Mesodermal cell (in vitro differentiated cells): Measurements from ENCODE around the gene RPL38.

Experiments used
- H3K27ac ChIP-seq: 2 replicates; pipeline ENCODE4 v1.7.0; 2013; ENCODE audit warnings: mild to moderate bottlenecking, low read depth, low read length, moderate library complexity; ENCODE audit not compliant: severe bottlenecking
- H3K36me3 ChIP-seq: 2 replicates; pipeline ENCODE4 v1.7.1; 2013; ENCODE audit warnings: mild to moderate bottlenecking, low read length, moderate library complexity; ENCODE audit not compliant: control insufficient read depth, insufficient read depth
- H3K4me1 ChIP-seq: one replicate; pipeline ENCODE4 v1.7.1; 2013; ENCODE audit warnings: mild to moderate bottlenecking, low read length; ENCODE audit not compliant: insufficient read depth, control insufficient read depth, poor library complexity, severe bottlenecking
- H3K4me3 ChIP-seq: 2 replicates; pipeline ENCODE4 v1.7.0; 2013; ENCODE audit warnings: low read length, control low read depth, mild to moderate bottlenecking; ENCODE audit not compliant: insufficient read depth, poor library complexity, severe bottlenecking; ENCODE audit errors: extremely low read depth
- H3K9me3 ChIP-seq: 2 replicates; pipeline ENCODE4 v1.7.1; 2013; ENCODE audit warnings: mild to moderate bottlenecking, low read length, moderate library complexity; ENCODE audit not compliant: control insufficient read depth
- WGBS, 2 experiments: methylation state at CpG; one replicate each; pipeline ENCODE4 v1.1.5; 2013; ENCODE audit warnings: missing lambda C conversion rate in 2 of 2; ENCODE audit not compliant: insufficient coverage in 2 of 2; 5-methylcytosine and 5-hydroxymethylcytosine counted together

The RPL38 gene

DNA sequence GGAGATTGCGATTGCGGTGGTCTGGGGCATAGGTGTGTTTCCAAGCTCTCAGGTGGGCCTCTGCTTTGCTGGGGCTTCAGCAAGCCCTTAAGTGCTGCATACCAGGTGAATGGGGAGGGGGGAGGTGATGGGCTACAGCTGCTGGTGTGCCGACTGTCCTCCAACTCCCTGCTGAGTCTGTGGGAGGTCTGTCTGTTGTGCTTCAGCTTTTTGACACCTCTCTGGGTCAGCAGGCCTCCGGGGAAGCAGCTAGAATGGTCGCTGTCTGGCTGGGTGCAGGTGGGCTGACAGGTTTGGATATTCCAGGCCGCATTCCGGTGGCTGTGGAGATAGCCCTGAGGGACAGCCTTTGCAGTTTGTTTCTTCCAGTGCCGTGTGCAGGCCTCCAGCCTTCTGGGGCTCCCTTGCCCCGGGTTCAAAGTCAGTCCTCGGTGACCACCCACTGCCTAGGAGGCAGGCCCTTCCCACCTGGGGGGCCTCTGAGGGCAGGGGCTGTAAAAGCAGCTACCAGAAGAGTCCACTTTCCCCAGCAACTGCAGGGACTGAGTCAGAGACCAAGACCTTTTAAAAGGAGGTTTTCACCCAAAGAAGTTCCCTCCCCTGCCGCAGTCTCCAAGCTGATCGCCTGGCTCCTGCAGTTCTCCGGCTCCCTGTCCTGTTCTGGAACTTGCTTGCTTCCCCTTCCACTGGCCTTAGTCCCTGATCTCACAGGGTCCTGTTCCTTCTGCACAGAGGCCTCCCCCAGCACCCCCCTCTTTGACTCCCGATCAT, 7.8 kb downstream of the RPL38 start:
- H3K9me3 ChIP-seq, result no peaks in the 10 kb centered on the region
- peak overlapping the region; percentile 72 for H3K27ac ChIP-seq
- H3K4me1 ChIP-seq, result peaks cover 38% of the 10 kb centered on the region
- peaks cover 45% of the 10 kb centered on the region for H3K36me3 ChIP-seq
- no peak overlapping the region for H3K4me3 ChIP-seq
- 47 to 48% methylated on average over 14 of the region's 14 CpGs for WGBS, 2 experiments

DNA sequence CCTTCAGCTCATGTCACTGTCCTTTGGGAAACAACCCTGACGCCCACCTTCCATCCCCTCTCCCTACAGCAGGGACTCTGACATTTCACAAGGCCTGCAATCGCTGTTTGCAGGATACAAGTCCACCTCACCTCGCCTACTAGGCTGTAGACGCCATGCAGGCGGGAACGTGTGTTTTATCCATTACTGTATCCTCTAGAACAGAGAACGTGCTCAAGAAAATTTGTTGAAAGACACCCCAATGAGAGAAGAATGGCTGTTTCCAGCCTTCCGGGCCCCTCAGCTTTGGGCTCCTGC, 8.4 kb downstream of the RPL38 start:
- Histone ChIP-seq H3K9me3 (no peaks in the 10 kb centered on the region), H3K27ac (no peak overlapping the region), H3K4me1 (peaks cover 37% of the 10 kb centered on the region), H3K36me3 (peaks cover 40% of the 10 kb centered on the region), H3K4me3 (no peak overlapping the region)
- WGBS, 2 experiments, result 67 to 78% methylated on average over 8 of the region's 8 CpGs

DNA sequence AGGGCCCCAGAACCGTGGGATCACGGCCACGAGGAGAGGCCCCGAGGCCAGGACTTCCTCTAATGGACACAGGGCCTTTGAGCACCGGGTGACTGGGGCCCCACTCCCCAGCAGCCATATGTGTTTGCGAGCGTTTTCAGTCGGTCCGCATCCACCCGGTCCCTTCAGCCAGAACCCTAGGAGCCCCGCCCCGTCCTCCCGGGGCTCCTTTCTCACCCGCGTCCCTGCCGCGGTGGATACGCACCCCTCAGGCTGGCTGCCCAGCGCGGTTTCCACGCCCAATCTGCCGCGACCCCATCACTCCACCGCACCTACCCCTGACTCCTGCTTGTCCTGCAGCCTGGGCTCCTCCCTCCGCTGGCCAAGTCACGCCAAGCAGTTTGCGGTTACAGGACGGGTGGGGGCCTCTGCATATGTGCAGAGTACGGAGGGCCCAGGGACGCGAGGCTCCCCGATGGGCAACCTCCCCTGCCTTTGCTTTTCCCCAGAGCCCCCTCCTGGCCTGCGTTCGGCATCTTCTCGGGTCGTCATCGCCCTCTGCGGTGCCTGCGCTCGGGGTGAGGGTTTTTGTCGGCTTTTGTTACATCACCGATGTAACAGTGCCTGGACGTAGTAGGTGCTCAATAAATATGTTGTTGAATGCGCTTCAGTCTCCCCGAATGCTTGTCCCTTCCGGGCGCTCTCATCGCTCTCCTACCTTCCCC, 8.9 kb downstream of the RPL38 start:
- H3K4me3 ChIP-seq, result peak overlapping the region; percentile 37
- H3K36me3 ChIP-seq, result peaks cover 35% of the 10 kb centered on the region
- H3K27ac ChIP-seq, result no peak overlapping the region
- WGBS, 2 experiments, result 19 to 25% methylated on average over 34 to 37 of the region's 48 CpGs
- peaks cover 32% of the 10 kb centered on the region for H3K4me1 ChIP-seq
- H3K9me3 ChIP-seq, result no peaks in the 10 kb centered on the region

DNA sequence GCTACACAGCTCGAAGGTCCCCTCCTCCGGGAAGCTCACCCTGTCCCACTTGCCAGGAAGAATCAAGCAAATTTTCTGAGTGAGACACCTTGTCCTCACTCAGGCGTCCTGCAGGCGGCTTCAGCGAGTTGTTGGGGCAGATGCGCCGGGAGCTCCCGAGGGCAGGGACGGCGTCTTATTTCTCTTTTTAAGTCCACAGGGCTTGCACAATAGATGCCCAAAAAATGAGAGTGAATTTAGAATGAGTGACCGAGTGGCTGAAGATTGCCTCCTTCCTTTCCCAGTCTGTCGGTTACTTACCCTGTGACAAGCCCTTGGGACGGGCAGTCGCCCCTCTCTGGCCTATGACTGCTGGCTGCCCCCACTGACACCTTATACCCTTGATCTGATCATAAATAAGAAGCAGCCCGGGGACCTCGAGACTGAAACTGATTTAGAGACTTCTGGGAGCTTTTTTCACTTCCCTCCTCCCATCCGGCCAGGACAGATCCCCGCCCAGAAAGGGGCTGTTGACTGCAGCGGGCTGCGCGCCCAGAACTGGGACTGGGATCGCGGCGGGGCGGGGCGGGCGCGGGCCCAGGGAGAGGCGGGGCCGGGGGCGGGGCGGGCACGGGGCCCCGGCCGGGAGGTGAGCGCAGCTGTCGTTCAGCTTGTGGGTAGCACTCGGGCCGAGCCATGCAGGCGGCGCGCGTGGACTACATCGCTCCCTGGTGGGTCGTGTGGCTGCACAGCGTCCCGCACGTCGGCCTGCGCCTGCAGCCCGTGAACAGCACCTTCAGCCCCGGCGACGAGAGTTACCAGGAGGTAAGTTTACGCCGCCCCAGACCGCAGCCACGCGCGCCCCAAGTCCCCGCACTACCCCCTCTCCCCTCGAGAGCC, 9.7 kb downstream of the RPL38 start, which contains the start of gene TTYH2:
TSS of gene TTYH2 (plus strand) at position 659 of the 879 bp plus-strand sequence. CDS start at position 676, 17 bp downstream.
- H3K27ac ChIP-seq, result no peak within 1 kb of the TSS
- H3K4me3 ChIP-seq, result peak within 1 kb of the TSS; percentile 37
- 2 to 5% methylated on average over 32 to 33 of the region's 62 CpGs for WGBS, 2 experiments

DNA sequence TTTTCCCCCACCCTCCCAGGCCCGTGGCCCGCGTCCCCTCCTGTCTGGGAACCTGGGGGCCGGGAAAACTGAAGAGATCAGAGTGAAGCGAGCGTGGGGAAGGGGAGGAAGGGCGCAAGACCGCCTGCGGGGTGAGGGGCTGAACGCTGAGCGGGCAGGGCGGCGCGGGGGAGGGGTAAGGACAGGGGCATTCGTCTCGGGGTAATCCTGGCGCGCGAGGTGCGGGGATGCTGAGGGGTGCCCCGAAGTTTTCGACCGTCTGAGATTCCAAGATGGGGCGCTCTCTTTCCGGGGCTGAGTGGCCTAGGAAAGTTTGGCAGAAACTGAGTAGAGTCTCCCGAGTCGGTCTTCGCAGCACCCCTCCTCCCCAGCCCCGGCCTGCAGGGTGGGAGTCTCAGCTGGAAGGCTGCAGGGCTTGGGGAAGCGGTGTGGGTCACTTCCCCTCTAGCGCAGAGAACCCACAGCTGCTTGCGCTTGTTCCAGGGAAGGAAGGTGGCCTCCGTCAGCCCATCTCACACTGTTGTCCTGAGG, 10.4 kb downstream of the RPL38 start:
- Histone ChIP-seq H3K4me1 (peaks cover 25% of the 10 kb centered on the region), H3K4me3 (peak overlapping the region; percentile 37), H3K9me3 (no peaks in the 10 kb centered on the region), H3K36me3 (peaks cover 19% of the 10 kb centered on the region), H3K27ac (no peak overlapping the region)
- 14 to 24% methylated on average over 22 to 23 of the region's 33 CpGs for WGBS, 2 experiments

More for the DNA sequence above, 9.7 kb downstream of the RPL38 start, which contains the start of gene TTYH2:
- Histone ChIP-seq H3K9me3 (no peaks in the 10 kb centered on the region), H3K36me3 (peaks cover 27% of the 10 kb centered on the region), H3K4me1 (peaks cover 25% of the 10 kb centered on the region)

DNA sequence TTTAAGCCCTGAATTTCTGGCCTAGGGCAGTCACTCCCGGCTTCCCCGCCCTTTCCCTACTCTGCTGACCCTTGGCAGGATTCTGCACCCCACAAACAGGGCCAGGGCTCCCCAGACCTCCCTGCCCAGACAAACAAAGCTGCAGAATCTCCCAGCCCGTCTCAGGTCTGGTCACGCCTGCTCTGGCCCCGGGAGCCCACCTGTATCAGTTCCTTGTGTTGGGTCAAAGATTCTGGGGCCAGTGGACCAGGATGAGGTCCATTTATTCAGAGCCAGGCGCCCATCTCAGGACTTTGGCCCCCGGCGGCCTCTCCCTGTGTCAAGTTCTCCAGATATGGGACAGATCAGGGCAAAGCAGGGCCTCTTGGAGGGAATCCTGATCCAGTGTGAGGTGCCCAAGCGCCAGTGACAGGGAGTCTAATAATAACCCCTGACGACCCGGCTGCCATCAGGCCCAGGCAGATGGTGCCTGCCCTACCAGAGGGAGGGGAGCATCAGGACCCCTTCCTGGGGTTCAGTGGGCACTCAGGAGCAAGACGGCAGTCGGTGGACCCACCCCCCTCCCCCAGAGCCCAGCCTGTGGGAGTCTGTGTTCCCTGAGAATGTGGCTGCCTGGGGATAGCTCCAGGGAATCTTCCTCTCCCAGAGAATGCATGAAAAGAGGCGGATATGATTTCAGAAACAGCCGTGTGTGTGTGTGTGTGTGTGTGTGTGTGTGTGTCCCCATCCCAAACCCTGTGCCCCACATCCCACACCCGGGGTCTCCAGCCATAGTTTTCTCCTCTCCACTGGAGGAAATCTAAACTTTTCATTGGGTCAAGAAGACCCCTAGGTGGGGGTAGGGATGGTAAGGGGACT, 11.2 kb downstream of the RPL38 start:
- peaks cover 24% of the 10 kb centered on the region for H3K4me1 ChIP-seq
- H3K4me3 ChIP-seq, result no peak overlapping the region
- no peaks in the 10 kb centered on the region for H3K9me3 ChIP-seq
- WGBS, 2 experiments, result 81 to 83% methylated on average over 9 of the region's 16 CpGs
- no peak overlapping the region for H3K27ac ChIP-seq
- peaks cover 12% of the 10 kb centered on the region for H3K36me3 ChIP-seq

DNA sequence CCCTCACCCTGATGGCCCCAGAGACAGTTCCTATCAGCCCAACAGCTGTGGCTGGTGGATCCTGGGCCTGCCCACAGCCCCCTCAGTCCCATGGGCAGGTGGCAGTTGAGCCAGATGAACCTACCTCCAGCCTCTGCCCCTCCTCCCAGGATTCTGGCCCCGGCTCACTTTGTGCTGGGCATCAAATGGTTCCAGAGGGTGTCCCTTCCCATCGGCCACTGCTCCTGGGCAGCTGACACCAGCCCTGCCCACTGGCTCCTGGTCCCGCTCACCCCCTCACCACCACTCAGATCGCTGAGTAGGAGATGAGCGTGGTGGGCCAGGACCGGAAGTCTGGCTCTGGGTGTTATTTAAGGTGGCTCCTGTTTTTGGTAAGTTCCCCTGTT, 11.9 kb downstream of the RPL38 start:
- H3K9me3 ChIP-seq, result no peaks in the 10 kb centered on the region
- no peak overlapping the region for H3K4me3 ChIP-seq
- peaks cover 19% of the 10 kb centered on the region for H3K4me1 ChIP-seq
- peaks cover 5% of the 10 kb centered on the region for H3K36me3 ChIP-seq
- H3K27ac ChIP-seq, result no peak overlapping the region
- WGBS, 2 experiments, result 83 to 88% methylated on average over 2 of the region's 6 CpGs

DNA sequence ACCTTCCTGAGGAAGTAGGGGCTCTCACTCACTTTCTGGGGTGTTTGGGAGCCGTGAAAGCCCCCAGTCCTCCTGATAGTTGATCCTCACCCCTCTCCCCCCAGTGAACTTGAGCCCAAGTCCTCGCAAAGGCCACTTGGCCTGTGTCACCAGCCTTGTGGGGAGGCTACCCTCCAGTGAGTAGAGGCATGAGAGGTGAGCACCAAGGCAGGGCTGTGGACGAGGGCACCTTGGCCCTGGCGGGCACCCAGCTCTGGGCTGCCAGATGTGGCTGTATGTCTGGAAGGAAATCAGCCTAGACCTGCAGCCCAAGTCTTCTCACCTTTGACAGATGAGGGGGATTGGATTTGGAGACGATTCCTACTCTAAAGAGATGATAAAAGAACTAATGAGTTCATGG, 13.0 kb downstream of the RPL38 start:
- 94% methylated on average over 2 to 5 of the region's 5 CpGs for WGBS, 2 experiments
- peaks cover 4% of the 10 kb centered on the region for H3K36me3 ChIP-seq
- H3K4me1 ChIP-seq, result peaks cover 8% of the 10 kb centered on the region
- H3K9me3 ChIP-seq, result no peaks in the 10 kb centered on the region
- no peak overlapping the region for H3K27ac ChIP-seq
- no peak overlapping the region for H3K4me3 ChIP-seq

DNA sequence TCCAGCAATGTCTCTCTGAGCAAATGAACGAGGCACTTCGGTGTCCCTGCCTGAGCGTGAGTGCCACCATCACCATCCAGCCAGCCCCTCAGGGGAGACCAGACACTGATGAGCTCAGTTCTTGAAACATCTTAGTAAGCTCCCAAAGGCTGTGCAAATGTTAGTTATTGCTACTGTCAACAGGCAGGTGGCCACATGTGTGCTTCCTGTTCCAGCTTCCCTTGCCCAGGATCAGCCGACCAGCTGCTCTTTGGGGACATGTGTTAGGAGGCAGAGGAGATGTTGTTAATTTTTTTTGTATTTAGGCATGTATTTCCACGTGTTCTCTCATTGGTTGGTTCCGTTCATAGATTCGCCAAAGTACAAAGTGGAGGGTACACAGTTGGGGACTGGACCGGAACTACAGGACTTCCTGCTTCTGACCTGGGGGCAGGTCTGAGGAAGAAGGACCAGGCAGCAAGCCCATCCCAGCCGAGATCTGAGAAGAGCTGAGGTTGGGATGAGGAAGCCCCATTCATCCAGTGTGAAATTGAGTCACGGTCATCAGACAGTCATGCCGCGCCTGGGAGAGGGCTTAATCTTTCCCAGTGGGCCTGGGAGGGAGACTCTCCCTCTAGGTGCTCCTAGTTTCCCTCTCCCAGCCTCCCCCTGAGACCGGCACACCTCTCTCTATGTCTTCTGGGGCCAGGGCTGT, 13.7 kb downstream of the RPL38 start:
- no peaks in the 10 kb centered on the region for H3K9me3 ChIP-seq
- H3K36me3 ChIP-seq, result no peaks in the 10 kb centered on the region
- H3K4me3 ChIP-seq, result no peak overlapping the region
- peaks cover 2% of the 10 kb centered on the region for H3K4me1 ChIP-seq
- H3K27ac ChIP-seq, result no peak overlapping the region
- WGBS, 2 experiments, result 80 to 92% methylated on average over 12 to 13 of the region's 13 CpGs
